HG03520 (cell line): ENCODE measurements around the gene NKIRAS1.
A peak's percentile ranks its signal among the peaks of the same experiment; 100 is the strongest.
"Not testable (repeated sequence)": the region's sequence is repeated elsewhere in the genome, so short reads cannot be mapped to it uniquely, and the experiment has no call there.

ENCODE experiments used
- ATAC-seq: cut with Tn5 transposase; IDR thresholded peaks from one replicate; pipeline ENCODE4 v1.9.1; 2021; ENCODE audit warnings: mild to moderate bottlenecking, moderate library complexity; ENCODE audit not compliant: unreplicated experiment

Gene NKIRAS1

GRCh38 chr3:23873941-23874340, 42.8 kb downstream of the NKIRAS1 start:
- no peak for ATAC-seq

DNA sequence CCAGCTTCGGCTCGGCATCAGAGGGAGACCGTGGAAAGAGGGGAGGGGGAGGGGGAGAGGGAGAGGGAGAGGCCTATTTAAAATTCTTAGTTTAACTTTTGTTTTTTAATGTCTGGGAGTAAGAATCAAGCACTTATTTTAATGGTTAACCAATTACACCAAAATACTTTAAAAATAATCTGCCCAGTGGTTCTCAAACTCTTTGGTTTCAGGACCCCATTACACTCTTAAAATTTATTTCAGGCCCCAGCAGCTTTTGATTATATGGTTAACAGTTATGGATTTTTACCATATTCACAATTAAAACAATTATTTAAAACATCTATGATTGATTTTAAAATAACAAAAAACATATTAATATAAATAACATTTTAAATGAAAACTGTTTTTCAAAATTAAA, 44.5 kb downstream of the NKIRAS1 start:
- no peak for ATAC-seq

- not testable (repeated sequence) for ATAC-seq
Measured at GRCh38 chr3:23871361-23871760, 45.4 kb downstream of the NKIRAS1 start.

GRCh38 chr3:23870663-23871043, 46.1 kb downstream of the NKIRAS1 start:
- ATAC-seq: not testable (repeated sequence)

DNA sequence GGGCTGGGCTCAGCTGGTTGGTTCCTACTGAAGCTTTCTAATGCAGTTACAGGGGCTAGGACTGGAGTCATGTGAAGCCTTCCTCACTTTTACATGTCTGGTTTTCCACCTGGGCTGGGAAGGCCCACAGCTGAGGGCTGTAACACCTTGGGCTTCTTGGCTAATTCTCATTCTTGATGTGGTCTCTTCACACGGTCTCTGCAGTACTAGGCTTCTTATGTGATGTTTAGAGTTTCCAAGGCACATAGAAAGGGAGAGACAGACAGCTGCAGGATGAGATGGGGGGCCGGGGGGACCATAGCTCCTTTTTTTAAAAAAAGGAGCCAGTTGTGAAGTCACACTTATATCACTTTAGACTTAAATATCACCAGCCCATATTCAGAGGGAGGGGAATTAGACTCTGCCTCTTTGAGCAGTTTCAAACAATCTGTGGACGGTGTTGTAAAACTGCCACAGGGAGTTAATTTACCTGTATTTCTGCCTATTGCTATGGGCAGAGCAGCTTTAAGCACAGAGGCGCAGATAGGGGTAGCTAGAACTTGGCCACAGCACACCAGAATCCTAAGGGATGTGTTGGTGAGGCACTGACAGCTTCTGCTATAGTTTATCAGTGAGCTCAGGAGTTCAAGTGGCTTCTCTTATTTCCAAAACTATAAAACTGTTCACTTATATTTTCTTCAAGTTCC, 46.7 kb downstream of the NKIRAS1 start:
- no peak for ATAC-seq

DNA sequence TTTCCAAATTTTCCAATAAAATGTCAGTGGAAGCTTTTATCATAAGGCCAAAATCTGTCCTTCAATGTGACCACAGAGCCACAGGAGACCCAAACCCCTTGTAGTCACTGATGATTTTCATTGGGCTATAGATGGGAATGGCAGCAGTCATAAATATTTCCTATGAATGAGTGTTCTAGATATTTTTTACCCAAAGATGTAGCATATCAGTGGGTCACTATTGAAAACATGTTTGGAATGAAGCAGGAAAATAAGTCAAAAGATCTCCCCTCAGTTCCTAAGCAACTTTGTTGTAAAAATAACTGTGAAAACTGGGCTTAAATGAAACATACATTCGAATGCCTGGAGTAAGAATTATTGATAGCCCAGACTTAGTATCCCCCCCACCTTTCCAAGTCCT, 49.0 kb downstream of the NKIRAS1 start:
- no peak for ATAC-seq

DNA sequence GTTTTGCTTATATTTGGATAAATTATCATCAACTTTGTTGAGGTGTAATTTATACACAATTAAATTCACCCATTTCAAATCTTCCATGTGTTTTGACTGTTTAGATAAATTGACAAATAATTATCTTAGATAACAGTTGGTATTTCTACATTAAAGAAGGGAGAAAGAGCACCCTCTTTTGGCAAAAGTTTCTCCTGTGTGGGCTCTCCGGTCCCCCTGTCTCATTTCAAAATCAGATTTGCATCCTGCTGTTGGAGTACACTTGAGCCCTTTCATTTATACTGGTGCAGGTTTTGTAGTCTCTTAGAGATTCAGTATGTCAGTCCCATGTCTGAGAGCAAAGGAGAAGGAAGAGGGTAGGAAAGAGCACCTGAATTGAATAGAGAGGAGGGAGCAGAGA, 49.4 kb downstream of the NKIRAS1 start:
- no peak for ATAC-seq

- peak; percentile 97 for ATAC-seq
Measured at GRCh38 chr3:23865595-23866396, 51.0 kb downstream of the NKIRAS1 start.

- ATAC-seq: no peak
Measured at GRCh38 chr3:23864931-23865330, 51.9 kb downstream of the NKIRAS1 start.

DNA sequence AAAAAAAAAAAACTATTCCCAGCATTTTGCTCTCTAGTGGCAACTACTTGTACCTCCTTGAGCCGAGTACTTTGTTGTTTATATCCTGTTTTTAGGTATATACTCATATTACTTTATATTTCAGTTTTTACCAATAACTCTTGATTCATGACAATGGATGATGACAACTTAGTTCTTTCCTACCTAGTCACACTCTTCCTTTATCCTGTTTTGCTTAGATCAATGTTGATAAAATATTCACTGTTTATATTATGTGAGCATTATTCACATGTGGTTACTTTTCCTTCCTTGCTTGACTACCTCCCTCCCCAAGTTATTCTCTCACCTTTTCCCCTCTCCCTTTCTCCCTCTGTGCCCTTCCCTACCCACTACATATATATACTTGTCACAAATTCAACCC, 53.7 kb downstream of the NKIRAS1 start:
- no peak for ATAC-seq

- no peak for ATAC-seq
Measured at GRCh38 chr3:23861689-23862088, 55.1 kb downstream of the NKIRAS1 start.

- no peak for ATAC-seq
Measured at GRCh38 chr3:23859839-23860382, 56.9 kb downstream of the NKIRAS1 start.

DNA sequence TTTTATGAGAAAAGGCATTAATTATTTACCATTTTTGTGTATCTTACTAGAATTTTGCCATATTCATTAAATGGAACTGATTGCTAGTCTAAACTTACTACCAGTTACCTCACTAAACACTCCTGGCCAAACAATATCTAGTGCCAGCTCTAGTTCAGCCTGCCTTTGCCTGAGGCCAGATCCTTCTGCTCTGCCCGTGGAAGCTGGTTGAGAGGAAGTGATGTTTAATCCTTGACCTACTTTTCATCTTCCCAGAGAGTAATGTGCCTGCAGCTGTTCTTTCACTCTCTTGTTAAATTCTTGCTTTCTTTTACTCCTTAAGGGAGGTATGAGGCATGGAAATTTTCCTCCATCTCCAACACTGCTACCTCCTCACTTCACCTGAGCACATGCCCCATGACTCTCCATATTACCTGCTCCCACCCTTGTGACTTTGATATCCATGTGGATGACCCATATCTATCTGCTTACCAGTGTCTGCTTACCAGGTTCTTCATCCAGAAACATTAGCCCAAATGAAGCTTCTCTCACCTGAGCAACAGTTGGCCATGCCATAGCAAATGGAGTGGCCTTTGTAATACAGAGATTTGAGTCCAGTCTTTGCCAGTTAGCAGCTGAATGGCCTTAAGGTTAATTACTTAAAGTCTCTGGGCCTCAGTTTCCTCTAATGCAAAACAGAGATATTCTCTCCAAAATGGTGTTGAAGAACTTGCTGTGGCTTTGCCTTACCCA, 57.6 kb downstream of the NKIRAS1 start:
- ATAC-seq: no peak

- no peak for ATAC-seq
Measured at GRCh38 chr3:23856286-23856685, 60.5 kb downstream of the NKIRAS1 start.

DNA sequence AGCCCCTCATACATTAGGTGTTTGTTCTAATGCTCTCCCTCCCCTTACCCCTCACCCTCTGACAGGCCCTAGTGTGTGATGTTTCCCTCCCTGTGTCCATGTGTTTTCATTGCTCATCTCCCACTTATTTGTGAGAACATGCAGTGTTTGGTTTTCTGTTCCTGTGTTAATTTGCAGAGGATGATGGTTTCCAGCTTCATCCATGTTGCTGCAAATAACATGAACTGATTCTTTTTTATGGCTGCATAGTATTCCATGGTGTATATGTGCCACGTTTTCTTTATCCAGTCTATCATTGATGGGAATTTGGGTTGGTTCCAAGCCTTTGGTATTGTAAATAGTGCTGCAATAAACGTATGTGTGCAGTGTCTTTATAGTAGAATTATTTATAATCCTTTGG, 67.3 kb downstream of the NKIRAS1 start:
- ATAC-seq: not testable (repeated sequence)

DNA sequence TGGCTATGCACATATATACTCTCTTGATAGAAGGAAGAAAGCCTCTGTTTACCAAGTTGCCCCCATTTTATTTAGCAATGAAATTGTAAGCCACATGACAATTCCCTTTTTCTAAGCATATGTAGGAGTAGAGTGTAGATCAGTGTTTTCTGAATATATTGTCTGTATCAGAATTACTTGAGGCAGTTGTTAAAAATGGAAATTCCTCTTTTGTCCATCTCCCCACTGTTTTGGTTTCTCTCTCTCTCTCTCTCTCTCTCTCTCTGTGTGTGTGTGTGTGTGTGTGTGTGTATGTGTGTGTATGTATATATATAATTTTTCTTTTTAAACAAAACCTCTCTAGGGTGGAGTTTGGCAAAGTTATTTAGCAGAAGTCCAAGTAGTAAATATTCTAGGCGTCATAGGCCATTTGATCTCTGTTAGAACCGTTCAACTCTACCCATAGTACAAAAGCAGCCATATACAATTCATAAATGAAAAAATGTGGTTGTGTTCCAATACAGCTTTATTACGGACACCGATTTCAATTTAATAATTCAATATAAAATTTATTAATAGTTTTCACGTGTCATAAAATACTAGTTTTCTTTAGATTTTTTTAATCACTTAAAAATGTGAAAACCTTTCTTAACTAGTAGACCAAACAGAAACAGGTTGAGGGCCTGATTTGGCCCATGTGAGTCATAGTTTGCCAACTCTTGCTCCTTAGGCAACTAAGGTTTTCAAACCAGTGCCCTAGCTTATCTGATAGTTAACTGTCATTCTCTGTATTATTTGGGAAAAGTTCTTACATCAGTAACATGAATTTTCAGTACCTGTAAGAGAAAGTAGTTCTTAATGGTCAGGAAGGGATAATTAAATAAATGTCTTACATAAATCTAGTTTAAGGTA, 71.2 kb downstream of the NKIRAS1 start:
- no peak for ATAC-seq

GRCh38 chr3:23843869-23844268, 72.9 kb downstream of the NKIRAS1 start:
- ATAC-seq: no peak
